ENCODE data around the gene RGR.

GRCh38 chr10:84211566-84211965 lies 33.3 kb upstream of the RGR start:
- TF ChIP-seq CTCF (conservative IDR thresholded peaks at IDR 0.05; ENCODE audit: low read depth in 2 of 2) (no peak), EZH2 (IDR thresholded peaks at IDR 0.05; ENCODE audit: low read depth, unreplicated experiment) (no peak), POLR2AphosphoS5 (IDR thresholded peaks at IDR 0.05; ENCODE audit: low read depth) (no peak), CREB1 (CRISPR knock-in tag; IDR thresholded peaks at IDR 0.05; ENCODE audit: low read depth) (no peak), ETS1 (IDR thresholded peaks at IDR 0.05) (no peak), EZH2phosphoT487 (IDR thresholded peaks at IDR 0.05; ENCODE audit: unreplicated experiment) (no peak), ZNF331 (CRISPR knock-in tag; IDR thresholded peaks at IDR 0.05; ENCODE audit: low read depth) (no peak)
- TF ChIP-seq, protein P1, sequence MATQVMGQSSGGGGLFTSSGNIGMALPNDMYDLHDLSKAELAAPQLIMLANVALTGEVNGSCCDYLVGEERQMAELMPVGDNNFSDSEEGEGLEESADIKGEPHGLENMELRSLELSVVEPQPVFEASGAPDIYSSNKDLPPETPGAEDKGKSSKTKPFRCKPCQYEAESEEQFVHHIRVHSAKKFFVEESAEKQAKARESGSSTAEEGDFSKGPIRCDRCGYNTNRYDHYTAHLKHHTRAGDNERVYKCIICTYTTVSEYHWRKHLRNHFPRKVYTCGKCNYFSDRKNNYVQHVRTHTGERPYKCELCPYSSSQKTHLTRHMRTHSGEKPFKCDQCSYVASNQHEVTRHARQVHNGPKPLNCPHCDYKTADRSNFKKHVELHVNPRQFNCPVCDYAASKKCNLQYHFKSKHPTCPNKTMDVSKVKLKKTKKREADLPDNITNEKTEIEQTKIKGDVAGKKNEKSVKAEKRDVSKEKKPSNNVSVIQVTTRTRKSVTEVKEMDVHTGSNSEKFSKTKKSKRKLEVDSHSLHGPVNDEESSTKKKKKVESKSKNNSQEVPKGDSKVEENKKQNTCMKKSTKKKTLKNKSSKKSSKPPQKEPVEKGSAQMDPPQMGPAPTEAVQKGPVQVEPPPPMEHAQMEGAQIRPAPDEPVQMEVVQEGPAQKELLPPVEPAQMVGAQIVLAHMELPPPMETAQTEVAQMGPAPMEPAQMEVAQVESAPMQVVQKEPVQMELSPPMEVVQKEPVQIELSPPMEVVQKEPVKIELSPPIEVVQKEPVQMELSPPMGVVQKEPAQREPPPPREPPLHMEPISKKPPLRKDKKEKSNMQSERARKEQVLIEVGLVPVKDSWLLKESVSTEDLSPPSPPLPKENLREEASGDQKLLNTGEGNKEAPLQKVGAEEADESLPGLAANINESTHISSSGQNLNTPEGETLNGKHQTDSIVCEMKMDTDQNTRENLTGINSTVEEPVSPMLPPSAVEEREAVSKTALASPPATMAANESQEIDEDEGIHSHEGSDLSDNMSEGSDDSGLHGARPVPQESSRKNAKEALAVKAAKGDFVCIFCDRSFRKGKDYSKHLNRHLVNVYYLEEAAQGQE (IDR thresholded peaks at IDR 0.05; ENCODE audit: unreplicated experiment): no peak
